Fibroblast of the aortic adventitia (primary cell): Measurements from ENCODE around the gene MT1B. TPM values are rescaled to one million over a fixed set of nuclear protein-coding genes. Genes with fewer than 3 reads are reported as not detected.
A peak's percentile ranks its signal among the peaks of the same experiment; 100 is the strongest.

Experiments used
- DNase-seq: peaks from one replicate; pipeline ENCODE4 v3.0.0-alpha.2; 2010; ENCODE audit warnings: low read depth
- H3K4me3 ChIP-seq: 2 replicates; pipeline ENCODE4 v1.5.1; 2011; ENCODE audit warnings: low read depth, mild to moderate bottlenecking, control low read depth, low read length, moderate library complexity
- CTCF ChIP-seq: IDR thresholded peaks from 2 replicates; pipeline ENCODE4 v1.5.1; 2011; ENCODE audit warnings: mild to moderate bottlenecking, low read length, control low read depth, inconsistent platforms; ENCODE audit not compliant: insufficient read depth
- total RNA-seq: library from RNA; depleted of rRNA; stranded (reverse); fragments of >200 nt; gene quantifications from 2 replicates; pipeline ENCODE4 v1.2.3, GENCODE V29; 2012; ENCODE audit warnings: low replicate concordance

The MT1B gene
- total RNA-seq, 1 donor: not detected

- TF ChIP-seq CTCF: no peak
- peak; percentile 44 for DNase-seq
- H3K4me3 ChIP-seq: peak within 1 kb of the TSS; percentile 60
These were observed 13.6 kb upstream of the MT1B start, which contains the start of gene MT1A for GRCh38 chr16:56637814-56638750. Gene MT1A, plus strand, starts transcription at chr16:56638666. Its CDS starts 73 bp downstream, at chr16:56638739.

GRCh38 chr16:56639045-56639444, 12.6 kb upstream of the MT1B start:
- no peak for DNase-seq
- no peak overlapping the region for H3K4me3 ChIP-seq
- TF ChIP-seq CTCF: no peak

- H3K4me3 ChIP-seq: no peak overlapping the region
- DNase-seq: no peak
- TF ChIP-seq CTCF: no peak
These were observed 11.6 kb upstream of the MT1B start for GRCh38 chr16:56640076-56640475.

GRCh38 chr16:56641166-56641565, 10.5 kb upstream of the MT1B start:
- no peak for TF ChIP-seq CTCF
- no peak overlapping the region for H3K4me3 ChIP-seq
- no peak for DNase-seq

GRCh38 chr16:56643080-56643778, 8.5 kb upstream of the MT1B start:
- H3K4me3 ChIP-seq: peak overlapping the region; percentile 49
- peak; percentile 34 for DNase-seq
- TF ChIP-seq CTCF: peak; percentile 39

GRCh38 chr16:56643833-56644232, 7.9 kb upstream of the MT1B start:
- TF ChIP-seq CTCF: no peak
- DNase-seq: no peak
- no peak overlapping the region for H3K4me3 ChIP-seq
